Transverse colon (tissue), 4 donors: ENCODE data around the gene STX8. TPM values are rescaled to one million over a fixed set of nuclear protein-coding genes. Genes with fewer than 3 reads are reported as not detected.

Experiments
- DNase-seq: peaks from one replicate; pipeline ENCODE4 v3.0.0-alpha.2; 2019
- H3K27ac ChIP-seq, 4 donors: fragments of 200-600 bp; sonication (generic); 2 replicates each; pipeline ENCODE4 v1.5.1; 2016 to 2018; ENCODE audit warnings: inconsistent platforms in 4 of 4
- H3K27me3 ChIP-seq: fragments of 200-600 bp; sonication (generic); 2 replicates; pipeline ENCODE4 v1.5.1; 2017; ENCODE audit warnings: inconsistent platforms
- H3K36me3 ChIP-seq, 4 donors: fragments of 200-600 bp; sonication (generic); 2 replicates each; pipeline ENCODE4 v1.5.1; 2017 to 2019; ENCODE audit warnings: inconsistent platforms in 4 of 4
- H3K4me1 ChIP-seq, 4 donors: fragments of 200-600 bp; sonication (generic); 2 replicates each; pipeline ENCODE4 v1.5.1; 2017 to 2020; ENCODE audit warnings: inconsistent platforms in 4 of 4
- H3K4me3 ChIP-seq, 4 donors: fragments of 200-600 bp; sonication (generic); 1 replicate in 1 of 4; 2 replicates in 3 of 4; pipeline versions ENCODE4 v1.5.1 to v1.6.1; 2017 to 2019; ENCODE audit warnings: inconsistent platforms in 4 of 4
- H3K9me3 ChIP-seq, 2 donors: fragments of 200-600 bp; sonication (generic); 2 replicates each; pipeline ENCODE4 v1.5.1; 2017 to 2019; ENCODE audit warnings: inconsistent platforms in 2 of 2
- CTCF ChIP-seq, 5 experiments: fragments of 200-600 bp in 3 of 5; fragments of 450-650 bp in 2 of 5; sonication (generic) in 3 of 5; IDR thresholded peaks; 1 replicate in 2 of 5; 2 replicates in 3 of 5; pipeline ENCODE4 v1.5.1; 2016 to 2017; ENCODE audit warnings: antibody characterized with exemption in 5 of 5, inconsistent platforms in 3 of 5, mild to moderate bottlenecking in 2 of 5, moderate library complexity in 1 of 5
- EP300 ChIP-seq: sonication (generic); formaldehyde crosslinking; IDR thresholded peaks from one replicate; pipeline ENCODE4 v1.6.1; 2017; ENCODE audit warnings: antibody characterized with exemption, low read depth
- POLR2A ChIP-seq: fragments of 450-650 bp; IDR thresholded peaks from one replicate; pipeline ENCODE4 v1.6.1; 2016; ENCODE audit warnings: antibody characterized with exemption, mild to moderate bottlenecking, moderate library complexity
- POLR2AphosphoS5 ChIP-seq, 3 donors: sonication (generic); formaldehyde crosslinking; IDR thresholded peaks; one replicate each; pipeline ENCODE4 v1.6.1; 2016; ENCODE audit warnings: antibody characterized with exemption in 3 of 3
- WGBS, 2 donors: methylation state at CpG; one replicate each; pipeline ENCODE4 v1.1.5; 2018; ENCODE audit warnings: low coverage in 1 of 2; 5-methylcytosine and 5-hydroxymethylcytosine counted together
- in situ Hi-C, 4 donors: fragments of 200-750 bp; cut with MboI; loops; one replicate each; pipeline versions ENCODE4 v1.15.0 to v1.15.1; 2017; ENCODE audit warnings: low sequenced_read_pairs in 3 of 4, low pct_ligation_motif_present in 1 of 4, low pct_unique_long_range_greater_than_20kb in 1 of 4
- intact Hi-C: fragments of 100-400 bp; cut with DNase I; formaldehyde crosslinking; loops from one replicate; pipeline ENCODE4 v1.15.1; 2023; ENCODE audit warnings: low total_unique reads
- total RNA-seq, 4 donors: library from RNA; depleted of rRNA; stranded (reverse); fragments of >200 nt; gene quantifications; one replicate each; pipeline ENCODE4 v1.1.0, GENCODE V29; 2016

The STX8 gene
- total RNA-seq, 4 donors from 2014 or later = 18.0 to 53.8 (median 38.3) TPM

GRCh38 chr17:9232155-9232475, 343.5 kb downstream of the STX8 start:
- Histone ChIP-seq H3K4me1 (peaks cover 0 to 6% (median 2%) of the 10 kb centered on the region in 4 donors), H3K4me3 (no peak overlapping the region), H3K36me3 (no peaks in the 10 kb centered on the region), H3K27me3 (no peaks in the 10 kb centered on the region), H3K9me3 (no peaks in the 10 kb centered on the region), H3K27ac (no peak overlapping the region)
- WGBS, 2 donors = 75% methylated on average over 6 of the region's 6 CpGs; no CpG with 5 or more reads in 1 of the 2 donors
- in situ Hi-C loops = no loop called here
- intact Hi-C loops = no loop called here
- TF ChIP-seq EP300 (no peak), POLR2AphosphoS5 (IDR thresholded peaks at IDR 0.05) (no peak), CTCF (IDR thresholded peaks at IDR 0.05) (no peak), POLR2A (no peak)
- no peak for DNase-seq

- 89% methylated on average over 19 of the region's 23 CpGs; no CpG with 5 or more reads in 1 of the 2 donors for WGBS, 2 donors
- Histone ChIP-seq H3K9me3 (no peaks in the 10 kb centered on the region), H3K27me3 (no peaks in the 10 kb centered on the region), H3K4me3 (no peak overlapping the region), H3K27ac (no peak overlapping the region), H3K4me1 (peaks cover 0 to 6% (median 2%) of the 10 kb centered on the region in 4 donors), H3K36me3 (no peaks in the 10 kb centered on the region)
- TF ChIP-seq CTCF (IDR thresholded peaks at IDR 0.05) = no peak
- no peak for TF ChIP-seq EP300
- TF ChIP-seq POLR2AphosphoS5 (IDR thresholded peaks at IDR 0.05) = no peak
- intact Hi-C loops = no loop called here
- in situ Hi-C loops = no loop called here
- DNase-seq = no peak
Measured at GRCh38 chr17:9231449-9232154, 344.0 kb downstream of the STX8 start.

- Histone ChIP-seq H3K9me3 (no peaks in the 10 kb centered on the region), H3K4me1 (peaks cover 0 to 6% (median 2%) of the 10 kb centered on the region in 4 donors), H3K4me3 (no peak overlapping the region), H3K27me3 (no peaks in the 10 kb centered on the region), H3K36me3 (no peaks in the 10 kb centered on the region), H3K27ac (no peak overlapping the region)
- intact Hi-C loops (no loop called here), in situ Hi-C loops (no loop called here)
- TF ChIP-seq POLR2A (no peak), CTCF (IDR thresholded peaks at IDR 0.05) (no peak), EP300 (no peak), POLR2AphosphoS5 (IDR thresholded peaks at IDR 0.05) (no peak)
- no peak for DNase-seq
- WGBS, 2 donors = 90% methylated on average over 11 of the region's 11 CpGs; no CpG with 5 or more reads in 1 of the 2 donors
Measured at GRCh38 chr17:9230861-9231260, 344.8 kb downstream of the STX8 start.

GRCh38 chr17:9230346-9230745, 345.3 kb downstream of the STX8 start:
- 78% methylated on average over 15 of the region's 15 CpGs; no CpG with 5 or more reads in 1 of the 2 donors for WGBS, 2 donors
- no peak overlapping the region for H3K4me3 ChIP-seq
- H3K4me1 ChIP-seq = peaks cover 0 to 6% (median 2%) of the 10 kb centered on the region in 4 donors
- no peak for DNase-seq
- no peaks in the 10 kb centered on the region for H3K36me3 ChIP-seq
- no peaks in the 10 kb centered on the region for H3K9me3 ChIP-seq
- in situ Hi-C loops = no loop called here
- intact Hi-C loops = no loop called here
- no peak for TF ChIP-seq POLR2A
- no peak for TF ChIP-seq EP300
- TF ChIP-seq POLR2AphosphoS5 (IDR thresholded peaks at IDR 0.05) = no peak
- TF ChIP-seq CTCF (IDR thresholded peaks at IDR 0.05) = no peak
- no peak overlapping the region for H3K27ac ChIP-seq
- no peaks in the 10 kb centered on the region for H3K27me3 ChIP-seq
